ENCODE measurements around the gene RPRD2. TPM values are rescaled to one million over a fixed set of nuclear protein-coding genes. Genes with fewer than 3 reads are reported as not detected.

The RPRD2 gene
- total RNA-seq, 2 donors from 2014 or later, result 20.6 to 31.4 TPM

GRCh38 chr1:150486966-150487762, 123.2 kb downstream of the RPRD2 start, which contains the start of gene TARS2:
TSS of gene TARS2 (plus strand) at chr1:150487419. CDS start at chr1:150487451, 32 bp downstream.
- WGBS, result under 1% methylated on average over 27 of the region's 30 CpGs
- H3K9me3 ChIP-seq, result no peaks in the 10 kb centered on the region
- no peaks in the 10 kb centered on the region for H3K27me3 ChIP-seq (replicated peaks; ENCODE audit: insufficient read depth)
- DNase-seq (ENCODE audit: low spot score), result peak; percentile 96
- peak in 3 of 4 experiments; percentile 16 to 77 (median 68) for TF ChIP-seq CTCF (IDR thresholded peaks at IDR 0.05)
- TF ChIP-seq POLR2A (IDR thresholded peaks at IDR 0.05), result peak; percentile 60
- peak; percentile 97 for TF ChIP-seq POLR2AphosphoS5 (IDR thresholded peaks at IDR 0.05)
- H3K4me3 ChIP-seq, result peak within 1 kb of the TSS; percentile 50 to 76
- intact Hi-C loops (cut with DNase I), result loop anchor here (5.0 kb wide), 1 partner anchor 45 kb away; no protein-coding TSS in a partner anchor
- peak within 1 kb of the TSS; percentile 63 to 80 for H3K27ac ChIP-seq
- peaks cover 4% of the 10 kb centered on the region for H3K4me1 ChIP-seq (replicated peaks)
- no peaks in the 10 kb centered on the region for H3K36me3 ChIP-seq

- H3K4me3 ChIP-seq, result peak overlapping the region; percentile 50 to 76
- no peak for TF ChIP-seq POLR2AphosphoS5 (IDR thresholded peaks at IDR 0.05)
- TF ChIP-seq CTCF (IDR thresholded peaks at IDR 0.05), result no peak
- no peak for TF ChIP-seq POLR2A (IDR thresholded peaks at IDR 0.05)
- H3K9me3 ChIP-seq, result no peaks in the 10 kb centered on the region
- intact Hi-C loops (cut with DNase I), result loop anchor here (5.0 kb wide), 1 partner anchor 45 kb away; no protein-coding TSS in a partner anchor
- no peaks in the 10 kb centered on the region for H3K36me3 ChIP-seq
- no peak for DNase-seq (ENCODE audit: low spot score)
- no peaks in the 10 kb centered on the region for H3K27me3 ChIP-seq (replicated peaks; ENCODE audit: insufficient read depth)
- H3K4me1 ChIP-seq (replicated peaks), result peaks cover 4% of the 10 kb centered on the region
- WGBS, result 3% methylated on average over 7 of the region's 7 CpGs
- peak overlapping the region; percentile 63 to 80 for H3K27ac ChIP-seq
These were observed 123.8 kb downstream of the RPRD2 start for GRCh38 chr1:150487763-150488115.

- no peak for DNase-seq (ENCODE audit: low spot score)
- H3K36me3 ChIP-seq, result no peaks in the 10 kb centered on the region
- no peak overlapping the region for H3K4me3 ChIP-seq
- H3K4me1 ChIP-seq (replicated peaks), result no peaks in the 10 kb centered on the region
- intact Hi-C loops (cut with DNase I), result no loop called here
- 93% methylated on average over 8 of the region's 8 CpGs for WGBS
- no peaks in the 10 kb centered on the region for H3K27me3 ChIP-seq (replicated peaks; ENCODE audit: insufficient read depth)
- TF ChIP-seq POLR2AphosphoS5 (IDR thresholded peaks at IDR 0.05) (no peak), POLR2A (IDR thresholded peaks at IDR 0.05) (no peak), CTCF (IDR thresholded peaks at IDR 0.05) (no peak)
- no peak overlapping the region for H3K27ac ChIP-seq
- no peaks in the 10 kb centered on the region for H3K9me3 ChIP-seq
These were observed 129.2 kb downstream of the RPRD2 start for GRCh38 chr1:150493175-150493574.

GRCh38 chr1:150498342-150498741, 134.4 kb downstream of the RPRD2 start:
- Histone ChIP-seq H3K27me3 (replicated peaks; ENCODE audit: insufficient read depth) (no peaks in the 10 kb centered on the region), H3K9me3 (no peaks in the 10 kb centered on the region), H3K27ac (no peak overlapping the region), H3K36me3 (peaks cover 0 to 2% of the 10 kb centered on the region in 2 donors), H3K4me1 (replicated peaks) (no peaks in the 10 kb centered on the region), H3K4me3 (no peak overlapping the region)
- 96% methylated on average over 10 of the region's 10 CpGs for WGBS
- no peak for DNase-seq (ENCODE audit: low spot score)
- no peak for TF ChIP-seq CTCF (IDR thresholded peaks at IDR 0.05)
- TF ChIP-seq POLR2AphosphoS5 (IDR thresholded peaks at IDR 0.05), result no peak
- no peak for TF ChIP-seq POLR2A (IDR thresholded peaks at IDR 0.05)
- intact Hi-C loops (cut with DNase I), result no loop called here

- Histone ChIP-seq H3K9me3 (no peaks in the 10 kb centered on the region), H3K27ac (no peak overlapping the region), H3K4me1 (replicated peaks) (no peaks in the 10 kb centered on the region), H3K4me3 (no peak overlapping the region), H3K36me3 (peaks cover 4 to 9% of the 10 kb centered on the region in 2 donors), H3K27me3 (replicated peaks; ENCODE audit: insufficient read depth) (no peaks in the 10 kb centered on the region)
- TF ChIP-seq CTCF (IDR thresholded peaks at IDR 0.05), result no peak
- no peak for TF ChIP-seq POLR2AphosphoS5 (IDR thresholded peaks at IDR 0.05)
- no peak for TF ChIP-seq POLR2A (IDR thresholded peaks at IDR 0.05)
- intact Hi-C loops (cut with DNase I), result no loop called here
- 80% methylated on average over 6 of the region's 6 CpGs for WGBS
- no peak for DNase-seq (ENCODE audit: low spot score)
These were observed 141.5 kb downstream of the RPRD2 start for GRCh38 chr1:150505431-150505830.
